Gastrocnemius medialis (tissue), 4 donors: Measurements from ENCODE around the gene OR6C76. TPM values are rescaled to one million over a fixed set of nuclear protein-coding genes. Genes with fewer than 3 reads are reported as not detected.
"Not testable (repeated sequence)": the region's sequence is repeated elsewhere in the genome, so short reads cannot be mapped to it uniquely, and the experiment has no call there.

Source experiments
- ATAC-seq, 2 donors: fragments of 150-250 bp; one replicate each; pipeline ENCODE4 v1.9.1; 2016
- DNase-seq, 2 donors: peaks; one replicate each; pipeline ENCODE4 v3.0.0-alpha.2; 2019
- H3K27ac ChIP-seq, 4 donors: fragments of 200-600 bp; sonication (generic); 1 replicate in 1 of 4; 2 replicates in 3 of 4; pipeline ENCODE4 v1.5.1; 2016 to 2018; ENCODE audit warnings: mild to moderate bottlenecking in 2 of 4, moderate library complexity in 1 of 4
- H3K27me3 ChIP-seq, 3 donors: fragments of 200-600 bp; sonication (generic) in 2 of 3; 1 replicate in 1 of 3; 2 replicates in 2 of 3; pipeline versions ENCODE4 v1.5.1 to v1.6.0; 2016 to 2019; ENCODE audit warnings: mild to moderate bottlenecking in 1 of 3, moderate library complexity in 1 of 3
- H3K36me3 ChIP-seq, 2 donors: fragments of 200-600 bp; sonication (generic) in 1 of 2; one replicate each; pipeline ENCODE4 v1.5.1; 2017 to 2018
- H3K4me1 ChIP-seq, 2 donors: fragments of 200-600 bp; sonication (generic) in 1 of 2; one replicate each; pipeline ENCODE4 v1.5.1; 2016 to 2017; ENCODE audit warnings: mild to moderate bottlenecking in 2 of 2
- H3K4me3 ChIP-seq, 4 donors: fragments of 200-600 bp; sonication (generic) in 3 of 4; 1 replicate in 1 of 4; 2 replicates in 3 of 4; pipeline ENCODE4 v1.5.1; 2016 to 2019; ENCODE audit warnings: mild to moderate bottlenecking in 2 of 4
- H3K9me3 ChIP-seq, 3 donors: fragments of 200-600 bp; sonication (generic) in 2 of 3; 1 replicate in 1 of 3; 2 replicates in 2 of 3; pipeline ENCODE4 v1.5.1; 2016 to 2019
- CTCF ChIP-seq, 5 experiments: fragments of 450-650 bp in 3 of 5; fragments of 200-600 bp in 2 of 5; sonication (generic) in 2 of 5; IDR thresholded peaks in 4 of 5; conservative IDR thresholded peaks in 1 of 5; 1 replicate in 4 of 5; 2 replicates in 1 of 5; pipeline ENCODE4 v1.5.1; 2016 to 2019; ENCODE audit warnings: antibody characterized with exemption in 5 of 5, mild to moderate bottlenecking in 3 of 5, moderate library complexity in 3 of 5
- POLR2A ChIP-seq, 2 donors: fragments of 450-650 bp; IDR thresholded peaks; one replicate each; pipeline ENCODE4 v1.6.1; 2017; ENCODE audit warnings: antibody characterized with exemption in 2 of 2, mild to moderate bottlenecking in 2 of 2, moderate library complexity in 2 of 2
- in situ Hi-C, 4 donors: fragments of 200-750 bp; cut with MboI; loops; one replicate each; pipeline versions ENCODE4 v1.15.0 to v1.8.0; 2017; ENCODE audit warnings: low sequenced_read_pairs in 4 of 4
- intact Hi-C: fragments of 100-400 bp; cut with DNase I; formaldehyde crosslinking; loops from one replicate; pipeline ENCODE4 v1.15.1; 2023; ENCODE audit warnings: low total_unique reads
- total RNA-seq, 4 donors: library from RNA; depleted of rRNA; stranded (reverse); fragments of >200 nt; gene quantifications; one replicate each; pipeline versions ENCODE4 v1.1.0 to v1.2.3, GENCODE V29; 2016

The OR6C76 gene
- total RNA-seq, 4 donors from 2014 or later: not detected

GRCh38 chr12:55416961-55417360, 9.1 kb upstream of the OR6C76 start:
- Histone ChIP-seq H3K4me1 (no peaks in the 10 kb centered on the region), H3K9me3 (no peaks in the 10 kb centered on the region), H3K27me3 (no peaks in the 10 kb centered on the region), H3K4me3 (no peak overlapping the region), H3K36me3 (no peaks in the 10 kb centered on the region), H3K27ac (no peak overlapping the region)
- DNase-seq (no peak), ATAC-seq (no peak)
- intact Hi-C loops: no loop called here
- TF ChIP-seq CTCF (IDR thresholded peaks at IDR 0.05 in 4 of 5, conservative IDR thresholded peaks at IDR 0.05 in 1 of 5): no peak
- no peak for TF ChIP-seq POLR2A (IDR thresholded peaks at IDR 0.05)
- in situ Hi-C loops: no loop called here

GRCh38 chr12:55420307-55420962, 5.6 kb upstream of the OR6C76 start:
- intact Hi-C loops (no loop called here), in situ Hi-C loops (no loop called here)
- TF ChIP-seq POLR2A (IDR thresholded peaks at IDR 0.05) (no peak), CTCF (IDR thresholded peaks at IDR 0.05 in 4 of 5, conservative IDR thresholded peaks at IDR 0.05 in 1 of 5) (no peak)
- Histone ChIP-seq H3K27me3 (no peaks in the 10 kb centered on the region), H3K4me1 (no peaks in the 10 kb centered on the region), H3K36me3 (no peaks in the 10 kb centered on the region), H3K9me3 (no peaks in the 10 kb centered on the region), H3K4me3 (no peak overlapping the region), H3K27ac (no peak overlapping the region)
- ATAC-seq (no peak), DNase-seq (no peak)

GRCh38 chr12:55428331-55429243, 2.5 kb downstream of the OR6C76 start:
- no peaks in the 10 kb centered on the region for H3K9me3 ChIP-seq
- DNase-seq (no peak), ATAC-seq (no peak)

GRCh38 chr12:55441233-55441632, 15.2 kb downstream of the OR6C76 start:
- DNase-seq: not testable (repeated sequence)

More at GRCh38 chr12:55428331-55429243, 2.5 kb downstream of the OR6C76 start:
- in situ Hi-C loops (no loop called here), intact Hi-C loops (no loop called here)
- H3K36me3 ChIP-seq: no peaks in the 10 kb centered on the region
- no peak overlapping the region for H3K4me3 ChIP-seq
- H3K27me3 ChIP-seq: no peaks in the 10 kb centered on the region
- no peaks in the 10 kb centered on the region for H3K4me1 ChIP-seq
- no peak overlapping the region for H3K27ac ChIP-seq
- TF ChIP-seq CTCF (IDR thresholded peaks at IDR 0.05 in 4 of 5, conservative IDR thresholded peaks at IDR 0.05 in 1 of 5) (no peak), POLR2A (IDR thresholded peaks at IDR 0.05) (no peak)

GRCh38 chr12:55443776-55444175, 17.7 kb downstream of the OR6C76 start, which contains the start of gene OR6C2:
TSS of gene OR6C2 (plus strand) at chr12:55444076. CDS start at chr12:55452214, 8,138 bp downstream.
- no peak for TF ChIP-seq CTCF (IDR thresholded peaks at IDR 0.05 in 4 of 5, conservative IDR thresholded peaks at IDR 0.05 in 1 of 5)
- TF ChIP-seq POLR2A (IDR thresholded peaks at IDR 0.05): no peak
- Histone ChIP-seq H3K36me3 (no peaks in the 10 kb centered on the region), H3K27ac (no peak within 1 kb of the TSS), H3K27me3 (no peaks in the 10 kb centered on the region), H3K9me3 (no peaks in the 10 kb centered on the region), H3K4me1 (no peaks in the 10 kb centered on the region), H3K4me3 (no peak within 1 kb of the TSS)
- DNase-seq (no peak), ATAC-seq (no peak)
- in situ Hi-C loops: no loop called here
- intact Hi-C loops: no loop called here

More at GRCh38 chr12:55441233-55441632, 15.2 kb downstream of the OR6C76 start:
- H3K27ac ChIP-seq, H3K27me3 ChIP-seq, H3K9me3 ChIP-seq, ATAC-seq, H3K4me3 ChIP-seq, H3K36me3 ChIP-seq, intact Hi-C loops, H3K4me1 ChIP-seq, in situ Hi-C loops: not testable (repeated sequence)
